ENCODE measurements around the gene CETP. TPM values are rescaled to one million over a fixed set of nuclear protein-coding genes. Genes with fewer than 3 reads are reported as not detected.

CETP gene
- total and polyA plus RNA-seq, 9 of the 15 experiments (the other 6 are each of a cell fraction or from before 2014, with no cell fraction given) = 0.07 to 0.11 TPM; not detected in 7

DNA sequence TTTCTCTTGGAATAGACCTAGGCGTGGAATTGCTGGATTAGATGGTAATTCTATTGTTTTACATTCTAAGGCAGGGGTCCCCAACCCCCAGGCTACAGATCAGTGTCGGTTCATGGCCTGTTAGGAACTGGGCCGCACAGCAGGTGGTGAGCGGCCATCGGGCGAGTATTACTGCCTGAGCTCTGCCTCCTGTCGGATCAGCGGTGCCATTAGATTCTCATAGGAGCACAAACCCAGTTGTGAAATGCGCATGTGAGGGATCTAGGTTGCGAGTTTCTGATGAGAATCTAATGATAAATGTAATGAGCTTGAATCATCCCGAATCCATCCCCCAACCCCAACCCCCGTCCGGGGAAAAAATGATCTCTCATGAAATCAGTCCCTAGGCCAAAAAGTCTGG is 50.6 kb downstream of the CETP start (continued):
- TF ChIP-seq FOXK2 (conservative IDR thresholded peaks at IDR 0.05 in 1 of 2, IDR thresholded peaks at IDR 0.05 in 1 of 2; ENCODE audit: low read depth in 2 of 2) = no peak
- TF ChIP-seq HNRNPK (IDR thresholded peaks at IDR 0.05; ENCODE audit: low read depth, low read length, poor library complexity, severe bottlenecking) = no peak
- TF ChIP-seq, protein P1, sequence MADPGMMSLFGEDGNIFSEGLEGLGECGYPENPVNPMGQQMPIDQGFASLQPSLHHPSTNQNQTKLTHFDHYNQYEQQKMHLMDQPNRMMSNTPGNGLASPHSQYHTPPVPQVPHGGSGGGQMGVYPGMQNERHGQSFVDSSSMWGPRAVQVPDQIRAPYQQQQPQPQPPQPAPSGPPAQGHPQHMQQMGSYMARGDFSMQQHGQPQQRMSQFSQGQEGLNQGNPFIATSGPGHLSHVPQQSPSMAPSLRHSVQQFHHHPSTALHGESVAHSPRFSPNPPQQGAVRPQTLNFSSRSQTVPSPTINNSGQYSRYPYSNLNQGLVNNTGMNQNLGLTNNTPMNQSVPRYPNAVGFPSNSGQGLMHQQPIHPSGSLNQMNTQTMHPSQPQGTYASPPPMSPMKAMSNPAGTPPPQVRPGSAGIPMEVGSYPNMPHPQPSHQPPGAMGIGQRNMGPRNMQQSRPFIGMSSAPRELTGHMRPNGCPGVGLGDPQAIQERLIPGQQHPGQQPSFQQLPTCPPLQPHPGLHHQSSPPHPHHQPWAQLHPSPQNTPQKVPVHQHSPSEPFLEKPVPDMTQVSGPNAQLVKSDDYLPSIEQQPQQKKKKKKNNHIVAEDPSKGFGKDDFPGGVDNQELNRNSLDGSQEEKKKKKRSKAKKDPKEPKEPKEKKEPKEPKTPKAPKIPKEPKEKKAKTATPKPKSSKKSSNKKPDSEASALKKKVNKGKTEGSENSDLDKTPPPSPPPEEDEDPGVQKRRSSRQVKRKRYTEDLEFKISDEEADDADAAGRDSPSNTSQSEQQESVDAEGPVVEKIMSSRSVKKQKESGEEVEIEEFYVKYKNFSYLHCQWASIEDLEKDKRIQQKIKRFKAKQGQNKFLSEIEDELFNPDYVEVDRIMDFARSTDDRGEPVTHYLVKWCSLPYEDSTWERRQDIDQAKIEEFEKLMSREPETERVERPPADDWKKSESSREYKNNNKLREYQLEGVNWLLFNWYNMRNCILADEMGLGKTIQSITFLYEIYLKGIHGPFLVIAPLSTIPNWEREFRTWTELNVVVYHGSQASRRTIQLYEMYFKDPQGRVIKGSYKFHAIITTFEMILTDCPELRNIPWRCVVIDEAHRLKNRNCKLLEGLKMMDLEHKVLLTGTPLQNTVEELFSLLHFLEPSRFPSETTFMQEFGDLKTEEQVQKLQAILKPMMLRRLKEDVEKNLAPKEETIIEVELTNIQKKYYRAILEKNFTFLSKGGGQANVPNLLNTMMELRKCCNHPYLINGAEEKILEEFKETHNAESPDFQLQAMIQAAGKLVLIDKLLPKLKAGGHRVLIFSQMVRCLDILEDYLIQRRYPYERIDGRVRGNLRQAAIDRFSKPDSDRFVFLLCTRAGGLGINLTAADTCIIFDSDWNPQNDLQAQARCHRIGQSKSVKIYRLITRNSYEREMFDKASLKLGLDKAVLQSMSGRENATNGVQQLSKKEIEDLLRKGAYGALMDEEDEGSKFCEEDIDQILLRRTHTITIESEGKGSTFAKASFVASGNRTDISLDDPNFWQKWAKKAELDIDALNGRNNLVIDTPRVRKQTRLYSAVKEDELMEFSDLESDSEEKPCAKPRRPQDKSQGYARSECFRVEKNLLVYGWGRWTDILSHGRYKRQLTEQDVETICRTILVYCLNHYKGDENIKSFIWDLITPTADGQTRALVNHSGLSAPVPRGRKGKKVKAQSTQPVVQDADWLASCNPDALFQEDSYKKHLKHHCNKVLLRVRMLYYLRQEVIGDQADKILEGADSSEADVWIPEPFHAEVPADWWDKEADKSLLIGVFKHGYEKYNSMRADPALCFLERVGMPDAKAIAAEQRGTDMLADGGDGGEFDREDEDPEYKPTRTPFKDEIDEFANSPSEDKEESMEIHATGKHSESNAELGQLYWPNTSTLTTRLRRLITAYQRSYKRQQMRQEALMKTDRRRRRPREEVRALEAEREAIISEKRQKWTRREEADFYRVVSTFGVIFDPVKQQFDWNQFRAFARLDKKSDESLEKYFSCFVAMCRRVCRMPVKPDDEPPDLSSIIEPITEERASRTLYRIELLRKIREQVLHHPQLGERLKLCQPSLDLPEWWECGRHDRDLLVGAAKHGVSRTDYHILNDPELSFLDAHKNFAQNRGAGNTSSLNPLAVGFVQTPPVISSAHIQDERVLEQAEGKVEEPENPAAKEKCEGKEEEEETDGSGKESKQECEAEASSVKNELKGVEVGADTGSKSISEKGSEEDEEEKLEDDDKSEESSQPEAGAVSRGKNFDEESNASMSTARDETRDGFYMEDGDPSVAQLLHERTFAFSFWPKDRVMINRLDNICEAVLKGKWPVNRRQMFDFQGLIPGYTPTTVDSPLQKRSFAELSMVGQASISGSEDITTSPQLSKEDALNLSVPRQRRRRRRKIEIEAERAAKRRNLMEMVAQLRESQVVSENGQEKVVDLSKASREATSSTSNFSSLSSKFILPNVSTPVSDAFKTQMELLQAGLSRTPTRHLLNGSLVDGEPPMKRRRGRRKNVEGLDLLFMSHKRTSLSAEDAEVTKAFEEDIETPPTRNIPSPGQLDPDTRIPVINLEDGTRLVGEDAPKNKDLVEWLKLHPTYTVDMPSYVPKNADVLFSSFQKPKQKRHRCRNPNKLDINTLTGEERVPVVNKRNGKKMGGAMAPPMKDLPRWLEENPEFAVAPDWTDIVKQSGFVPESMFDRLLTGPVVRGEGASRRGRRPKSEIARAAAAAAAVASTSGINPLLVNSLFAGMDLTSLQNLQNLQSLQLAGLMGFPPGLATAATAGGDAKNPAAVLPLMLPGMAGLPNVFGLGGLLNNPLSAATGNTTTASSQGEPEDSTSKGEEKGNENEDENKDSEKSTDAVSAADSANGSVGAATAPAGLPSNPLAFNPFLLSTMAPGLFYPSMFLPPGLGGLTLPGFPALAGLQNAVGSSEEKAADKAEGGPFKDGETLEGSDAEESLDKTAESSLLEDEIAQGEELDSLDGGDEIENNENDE (IDR thresholded peaks at IDR 0.05; ENCODE audit: low read depth, low read length) = no peak
- no peak for TF ChIP-seq ZFP30 (CRISPR knock-in tag; IDR thresholded peaks at IDR 0.05; ENCODE audit: borderline replicate concordance)
- TF ChIP-seq, protein P2, sequence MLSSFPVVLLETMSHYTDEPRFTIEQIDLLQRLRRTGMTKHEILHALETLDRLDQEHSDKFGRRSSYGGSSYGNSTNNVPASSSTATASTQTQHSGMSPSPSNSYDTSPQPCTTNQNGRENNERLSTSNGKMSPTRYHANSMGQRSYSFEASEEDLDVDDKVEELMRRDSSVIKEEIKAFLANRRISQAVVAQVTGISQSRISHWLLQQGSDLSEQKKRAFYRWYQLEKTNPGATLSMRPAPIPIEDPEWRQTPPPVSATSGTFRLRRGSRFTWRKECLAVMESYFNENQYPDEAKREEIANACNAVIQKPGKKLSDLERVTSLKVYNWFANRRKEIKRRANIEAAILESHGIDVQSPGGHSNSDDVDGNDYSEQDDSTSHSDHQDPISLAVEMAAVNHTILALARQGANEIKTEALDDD (IDR thresholded peaks at IDR 0.05) = no peak
- TF ChIP-seq, protein P3, sequence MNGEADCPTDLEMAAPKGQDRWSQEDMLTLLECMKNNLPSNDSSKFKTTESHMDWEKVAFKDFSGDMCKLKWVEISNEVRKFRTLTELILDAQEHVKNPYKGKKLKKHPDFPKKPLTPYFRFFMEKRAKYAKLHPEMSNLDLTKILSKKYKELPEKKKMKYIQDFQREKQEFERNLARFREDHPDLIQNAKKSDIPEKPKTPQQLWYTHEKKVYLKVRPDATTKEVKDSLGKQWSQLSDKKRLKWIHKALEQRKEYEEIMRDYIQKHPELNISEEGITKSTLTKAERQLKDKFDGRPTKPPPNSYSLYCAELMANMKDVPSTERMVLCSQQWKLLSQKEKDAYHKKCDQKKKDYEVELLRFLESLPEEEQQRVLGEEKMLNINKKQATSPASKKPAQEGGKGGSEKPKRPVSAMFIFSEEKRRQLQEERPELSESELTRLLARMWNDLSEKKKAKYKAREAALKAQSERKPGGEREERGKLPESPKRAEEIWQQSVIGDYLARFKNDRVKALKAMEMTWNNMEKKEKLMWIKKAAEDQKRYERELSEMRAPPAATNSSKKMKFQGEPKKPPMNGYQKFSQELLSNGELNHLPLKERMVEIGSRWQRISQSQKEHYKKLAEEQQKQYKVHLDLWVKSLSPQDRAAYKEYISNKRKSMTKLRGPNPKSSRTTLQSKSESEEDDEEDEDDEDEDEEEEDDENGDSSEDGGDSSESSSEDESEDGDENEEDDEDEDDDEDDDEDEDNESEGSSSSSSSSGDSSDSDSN (IDR thresholded peaks at IDR 0.05; ENCODE audit: borderline replicate concordance in 1 of 2, low read depth in 2 of 2, low read length in 2 of 2) = no peak
- no peak for TF ChIP-seq ZNF12 (CRISPR knock-in tag; IDR thresholded peaks at IDR 0.05)
- TF ChIP-seq YY1 (IDR thresholded peaks at IDR 0.05; ENCODE audit: borderline replicate concordance in 1 of 3, control insufficient read depth in 1 of 3, extremely low read depth in 1 of 3, insufficient read depth in 3 of 3, insufficient read length in 1 of 3, insufficient replicate concordance in 2 of 3, low read depth in 1 of 3, low read length in 2 of 3) = peak in 1 of 3 experiments; percentile 83
- no peak for TF ChIP-seq BACH1 (tag; IDR thresholded peaks at IDR 0.05)
- TF ChIP-seq ZNF695 (CRISPR knock-in tag; IDR thresholded peaks at IDR 0.05) = no peak
- TF ChIP-seq BRF1 (IDR thresholded peaks at IDR 0.05; ENCODE audit: borderline replicate concordance, extremely low read depth, insufficient read length) = no peak
- TF ChIP-seq ZNF133 (CRISPR knock-in tag; IDR thresholded peaks at IDR 0.05) = no peak
- no peak for TF ChIP-seq PHF21A (IDR thresholded peaks at IDR 0.05; ENCODE audit: borderline replicate concordance, low read depth)

Measured in K562 (cell line).